AG08396 (cell line): Measurements from ENCODE around the gene SPIRE1.
"Not testable (repeated sequence)": the region's sequence is repeated elsewhere in the genome, so short reads cannot be mapped to it uniquely, and the experiment has no call there.

Source experiments
- DNase-seq: peaks from one replicate; pipeline ENCODE4 v3.0.0; 2012; ENCODE audit warnings: low spot score, mixed read lengths

The SPIRE1 gene

GRCh38 chr18:12552879-12553242 lies 105.0 kb downstream of the SPIRE1 start:
- no peak for DNase-seq

DNA sequence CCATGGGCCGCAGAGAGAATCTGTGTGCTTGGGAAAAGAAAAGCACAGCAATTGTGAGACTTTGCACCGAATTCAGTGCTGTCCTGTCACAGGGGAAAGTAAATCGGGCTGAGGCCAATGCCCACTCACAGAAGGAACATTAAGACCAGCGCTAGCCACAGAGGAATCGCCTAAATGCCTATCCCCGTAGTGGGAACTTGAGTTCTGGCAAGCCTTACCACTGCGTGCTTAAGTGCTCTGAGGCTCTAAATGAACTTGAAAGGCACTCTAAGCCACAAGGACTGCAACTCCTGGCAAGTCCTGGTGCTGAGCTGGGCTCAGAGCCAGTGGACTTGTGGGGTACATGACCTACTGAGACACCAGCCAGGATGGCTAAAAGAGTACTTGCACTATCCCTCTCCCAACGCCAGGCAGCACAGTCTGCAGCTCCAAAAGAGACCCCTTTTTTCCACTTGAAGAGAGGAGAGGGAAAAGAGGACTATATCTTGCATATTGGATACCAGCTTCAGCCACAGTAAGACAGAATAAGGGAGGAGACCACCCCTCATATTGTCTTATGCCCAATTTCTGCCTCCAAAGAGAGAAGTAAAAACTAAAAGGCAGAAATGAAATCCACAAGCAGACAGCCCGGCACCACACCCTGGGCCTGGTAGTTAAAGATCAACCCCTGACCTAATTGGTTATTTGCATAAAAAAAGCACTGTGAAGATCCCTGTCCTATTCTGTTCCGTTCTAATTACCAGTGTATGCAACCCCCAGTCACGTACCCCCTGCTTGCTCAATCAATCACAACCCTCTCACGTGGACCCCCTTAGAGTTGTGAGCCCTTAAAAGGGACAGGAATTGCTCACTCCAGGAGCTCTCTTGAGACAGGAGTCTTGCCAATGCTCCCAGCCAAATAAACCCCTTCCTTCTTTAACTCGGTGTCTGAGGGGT lies 105.7 kb downstream of the SPIRE1 start:
- DNase-seq, result peak; percentile 17

GRCh38 chr18:12551466-12551865 lies 106.4 kb downstream of the SPIRE1 start:
- not testable (repeated sequence) for DNase-seq

DNA sequence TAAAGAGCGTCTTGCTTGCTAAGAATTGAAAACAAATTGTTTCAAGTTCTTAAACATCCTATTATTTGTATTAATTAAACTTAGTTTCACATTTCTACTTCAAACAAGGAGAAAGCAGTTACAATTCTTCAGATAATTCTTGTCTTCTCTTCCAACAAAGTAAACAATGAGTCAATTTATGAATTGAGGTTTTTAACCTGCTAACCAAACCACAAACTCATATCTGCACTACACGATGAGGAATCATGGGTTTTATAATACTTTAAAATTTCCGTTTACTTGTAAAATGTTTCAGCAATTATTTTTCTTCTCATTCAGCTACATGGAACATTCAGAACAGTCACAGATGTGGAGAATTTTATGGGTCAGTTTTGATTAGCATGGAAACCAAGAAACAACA lies 114.2 kb downstream of the SPIRE1 start:
- DNase-seq, result no peak

DNA sequence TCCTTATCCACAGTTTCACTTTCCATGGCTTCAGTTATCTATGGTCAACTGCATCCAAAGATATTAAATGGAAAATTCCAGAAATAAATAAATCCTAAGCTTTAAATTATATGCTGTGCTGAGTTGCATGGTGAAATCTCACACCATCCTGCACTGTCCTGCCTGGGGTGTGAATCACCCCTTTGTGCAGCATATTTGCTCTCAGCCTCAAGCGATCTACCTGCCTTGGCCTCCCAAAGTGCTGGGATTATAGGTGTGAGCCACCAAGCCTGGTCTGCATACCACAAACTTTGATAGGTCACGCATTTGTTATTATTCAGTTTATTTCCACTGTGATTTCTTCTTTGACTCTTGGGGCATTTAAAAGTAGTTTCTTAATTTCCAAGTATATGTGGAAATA lies 117.2 kb downstream of the SPIRE1 start:
- no peak for DNase-seq

DNA sequence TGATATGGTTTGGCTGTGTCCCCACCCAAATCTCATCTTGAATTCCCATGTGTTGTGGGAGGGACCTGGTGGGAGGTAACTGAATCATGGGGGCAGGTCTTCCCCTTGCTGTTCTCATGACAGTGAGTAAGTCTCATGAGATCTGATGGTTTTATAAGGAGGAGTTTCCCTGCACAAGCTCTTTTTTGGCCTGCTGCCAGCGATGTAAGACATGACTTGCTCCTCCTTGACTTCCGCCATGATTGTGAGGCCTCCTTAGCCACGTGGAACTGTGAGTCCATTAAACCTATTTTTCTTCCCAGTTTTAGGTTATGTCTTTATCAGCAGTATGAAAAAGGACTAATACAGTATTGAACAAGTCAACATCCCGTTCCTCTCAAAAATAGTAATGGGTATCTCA lies 118.7 kb downstream of the SPIRE1 start:
- DNase-seq, result not testable (repeated sequence)

DNA sequence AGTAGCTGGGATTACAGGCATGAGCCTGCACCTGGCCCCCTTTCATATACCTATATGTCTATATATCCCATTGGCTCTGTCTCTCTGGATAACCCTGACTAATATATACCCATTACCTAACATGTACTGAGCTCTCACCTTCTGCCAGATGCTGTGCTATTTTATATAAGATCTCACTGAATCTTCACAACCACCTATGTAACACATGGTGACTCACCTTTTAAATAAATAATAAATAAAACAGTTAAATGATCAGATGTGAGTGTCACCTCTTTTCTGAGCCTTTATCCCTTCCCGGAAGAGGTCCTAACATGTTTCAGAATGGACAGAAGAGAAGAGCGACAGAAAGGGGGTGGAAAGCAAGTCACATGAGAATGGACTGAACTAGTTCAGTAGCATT lies 123.1 kb downstream of the SPIRE1 start:
- DNase-seq, result no peak

- DNase-seq, result no peak
These were observed 125.2 kb downstream of the SPIRE1 start for GRCh38 chr18:12532661-12533060.

DNA sequence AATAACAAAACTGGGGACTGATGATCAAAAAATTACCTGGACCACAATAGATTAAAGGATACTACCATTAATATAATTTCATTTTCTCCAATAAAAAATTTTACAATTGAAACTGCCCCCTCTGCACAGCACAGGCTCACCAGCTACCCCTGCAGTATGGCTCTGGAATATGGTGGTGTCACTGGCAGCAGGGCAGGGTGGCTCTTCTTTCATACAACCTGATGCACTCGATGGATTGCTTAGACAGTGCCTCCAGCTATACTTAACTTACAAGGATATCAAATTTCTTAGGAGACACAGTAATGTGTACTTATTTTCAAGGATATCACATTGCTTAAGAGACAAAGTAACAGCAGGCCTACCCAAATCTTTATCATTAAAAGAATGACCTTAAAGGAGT lies 126.2 kb downstream of the SPIRE1 start:
- DNase-seq, result no peak

- DNase-seq, result peak; percentile 9
These were observed 137.4 kb downstream of the SPIRE1 start for GRCh38 chr18:12520442-12520992.

DNA sequence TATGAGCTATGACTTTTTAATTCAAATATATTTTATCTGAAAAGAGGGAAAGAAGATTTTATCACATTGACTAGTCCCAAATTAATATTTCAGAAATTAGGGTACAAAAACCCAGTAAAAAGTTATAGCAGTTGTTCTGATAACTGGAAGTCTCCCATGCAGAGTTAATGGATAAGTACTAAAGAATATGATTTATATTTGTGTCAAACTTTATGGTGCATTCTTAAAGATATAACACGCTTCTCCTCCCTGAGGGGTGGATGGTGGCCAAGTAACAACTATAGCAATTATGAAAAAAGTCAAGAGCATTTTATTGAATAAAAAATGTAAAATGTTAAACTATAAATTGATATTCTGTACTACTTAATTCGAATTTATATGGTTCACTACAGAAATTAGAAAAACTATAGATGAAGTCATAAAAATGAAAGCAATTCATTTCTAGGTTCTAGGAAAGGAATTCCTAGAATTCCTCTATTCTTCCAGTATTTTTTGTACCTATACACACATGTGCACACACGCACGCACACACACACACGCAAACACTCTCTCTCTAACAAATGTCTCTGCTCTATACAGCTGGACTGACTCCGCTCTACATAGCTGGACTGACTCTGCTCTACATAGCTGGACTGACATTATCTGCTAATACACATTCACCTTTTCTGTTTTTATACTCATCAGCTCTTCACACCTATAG lies 138.9 kb downstream of the SPIRE1 start:
- DNase-seq, result no peak

DNA sequence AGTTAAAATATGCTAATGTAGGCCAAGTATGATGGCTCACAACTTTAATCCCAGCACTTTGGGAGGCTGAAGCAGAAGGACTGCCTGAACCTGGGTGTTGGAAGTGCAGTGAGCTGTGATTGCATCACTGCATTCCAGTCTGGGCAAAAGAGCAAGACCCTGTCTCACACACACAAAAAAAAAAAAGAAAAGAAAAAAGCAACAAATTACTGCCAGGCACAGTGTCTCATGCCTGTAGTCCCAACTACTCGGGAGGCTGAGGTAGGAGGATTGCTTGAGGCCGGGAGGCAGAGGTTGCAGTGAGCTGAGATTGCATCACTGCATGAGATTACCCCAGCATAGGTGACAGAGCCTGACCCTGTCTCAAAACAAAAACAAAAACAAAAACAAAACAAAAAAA lies 139.6 kb downstream of the SPIRE1 start:
- DNase-seq, result no peak

GRCh38 chr18:12517142-12517825 lies 140.6 kb downstream of the SPIRE1 start:
- no peak for DNase-seq

DNA sequence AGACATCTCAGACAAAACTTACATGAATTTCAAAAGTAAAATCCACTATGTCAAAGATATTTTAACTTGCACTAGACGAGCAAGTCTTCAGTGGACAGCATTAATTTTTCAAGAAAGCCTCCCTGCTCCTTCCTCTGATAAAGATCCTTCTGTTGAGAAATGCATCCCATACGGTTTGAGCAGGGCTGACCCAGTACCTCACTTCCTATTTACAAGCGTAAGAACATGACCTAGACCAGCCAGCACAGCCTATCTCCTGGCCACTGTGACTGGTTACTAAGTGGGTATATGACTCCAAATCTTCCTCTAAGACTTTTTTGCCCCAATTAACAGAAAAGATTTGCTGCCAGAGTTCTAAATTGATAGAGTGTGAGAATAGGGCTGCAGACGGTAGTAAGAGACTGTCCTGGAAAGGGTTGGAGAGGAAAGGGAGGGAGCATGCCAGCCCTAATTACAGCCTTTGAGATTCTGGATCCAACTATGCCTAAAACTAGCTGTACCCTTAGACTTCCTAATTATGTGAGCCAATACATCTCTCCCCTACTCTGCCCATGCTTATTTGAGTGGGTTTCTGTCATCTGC lies 141.8 kb downstream of the SPIRE1 start:
- no peak for DNase-seq

DNA sequence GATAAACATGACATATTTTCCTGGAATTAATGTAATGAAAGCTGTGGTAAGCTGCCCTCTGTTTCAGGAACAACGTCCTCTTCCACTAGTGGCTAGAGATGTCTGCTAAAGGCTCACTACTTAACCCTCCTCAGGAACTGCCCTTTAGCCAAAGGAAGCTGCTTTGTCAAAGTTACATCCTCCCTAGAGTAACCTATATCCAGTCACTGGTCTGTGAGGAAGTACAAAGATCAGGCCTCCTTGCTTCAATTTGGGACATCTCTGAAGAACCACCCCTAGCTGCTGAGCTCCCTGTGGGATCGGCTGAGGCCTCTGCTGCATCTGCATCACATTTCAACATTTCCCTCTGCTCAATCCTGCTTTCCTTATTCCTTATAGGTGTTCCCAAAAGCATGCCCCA lies 142.4 kb downstream of the SPIRE1 start:
- no peak for DNase-seq

- DNase-seq, result no peak
These were observed 150.9 kb downstream of the SPIRE1 start for GRCh38 chr18:12507007-12507406.

DNA sequence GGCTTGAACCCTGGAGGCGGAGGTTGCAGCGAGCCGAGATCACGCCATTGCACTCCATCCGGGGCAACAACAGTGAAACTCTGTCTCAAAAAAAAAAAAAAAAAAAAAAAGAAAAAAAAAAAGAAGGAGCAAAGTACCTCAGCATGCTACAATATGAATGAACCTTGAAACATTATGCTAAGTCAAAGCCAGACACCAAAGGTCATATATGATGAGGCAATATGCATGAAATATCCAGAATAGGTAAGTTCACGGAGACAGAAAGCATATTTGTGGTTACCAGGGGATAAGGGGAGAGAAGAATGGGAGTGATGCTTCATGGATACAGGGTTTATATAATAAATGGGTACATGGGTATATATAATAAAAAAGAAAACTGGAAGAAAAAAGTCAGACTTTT lies 156.9 kb downstream of the SPIRE1 start:
- DNase-seq, result no peak

GRCh38 chr18:12497839-12498238 lies 160.1 kb downstream of the SPIRE1 start:
- DNase-seq, result no peak

GRCh38 chr18:12497296-12497695 lies 160.6 kb downstream of the SPIRE1 start:
- DNase-seq, result no peak

DNA sequence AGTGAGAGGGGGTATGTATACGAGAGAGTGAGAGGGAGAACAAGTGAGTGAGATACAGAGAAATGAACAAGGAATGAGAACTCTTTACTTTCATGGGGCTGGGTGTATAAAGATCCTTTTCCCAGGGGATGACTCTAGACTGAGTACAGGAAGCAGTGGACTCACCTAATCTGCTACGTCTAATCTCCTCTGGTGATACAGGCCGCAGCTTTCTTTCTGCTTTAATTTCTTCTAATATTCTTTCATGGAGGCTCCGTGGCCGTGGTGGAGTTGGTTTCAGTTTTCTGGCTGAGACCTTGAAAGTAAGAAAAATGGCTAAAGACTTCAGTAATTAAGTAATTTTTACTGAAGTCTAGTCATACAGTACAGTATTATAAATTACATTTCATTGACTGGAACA lies 165.0 kb downstream of the SPIRE1 start:
- no peak for DNase-seq

DNA sequence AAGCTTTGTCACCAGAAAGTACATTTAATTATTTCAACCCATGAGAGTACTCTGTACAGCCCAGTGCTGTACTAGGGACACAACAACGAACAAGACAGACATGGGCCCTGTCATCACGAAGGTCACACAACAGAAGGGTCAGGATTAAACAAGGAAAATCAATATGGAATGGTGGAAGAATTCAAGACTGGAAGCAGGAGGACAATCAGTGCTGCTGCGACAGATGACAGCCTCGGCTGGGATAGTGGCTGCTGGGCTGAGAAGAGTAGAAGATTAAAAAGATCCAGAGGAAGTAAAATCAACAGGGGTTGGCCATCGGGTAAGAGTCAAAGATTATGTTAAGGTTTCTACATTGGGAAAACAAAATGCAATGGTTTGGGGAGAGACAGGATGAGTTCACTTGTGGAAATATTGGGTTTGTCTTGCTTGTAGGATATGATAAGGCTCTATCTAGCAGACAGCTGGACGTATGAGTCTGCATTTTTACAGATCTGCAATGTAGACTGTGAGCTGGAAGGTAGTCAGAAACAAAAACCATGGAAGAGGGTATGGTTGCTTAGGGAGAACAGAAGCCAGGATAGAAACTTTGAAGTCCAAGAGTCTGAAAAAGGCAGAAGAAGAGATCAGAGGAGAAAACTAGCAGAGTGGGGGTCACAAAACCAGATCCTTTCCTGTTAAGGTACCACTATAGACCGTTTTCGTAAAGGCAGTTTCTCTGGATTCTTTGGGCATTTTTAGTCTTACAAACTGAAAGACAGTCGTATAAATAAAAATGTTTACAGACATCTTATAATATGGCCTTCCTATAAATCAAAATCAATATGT lies 166.1 kb downstream of the SPIRE1 start:
- no peak for DNase-seq
